Spinal cord (tissue), 10 donors: Measurements from ENCODE around the gene SHC4. TPM values are rescaled to one million over a fixed set of nuclear protein-coding genes. Genes with fewer than 3 reads are reported as not detected.
"Not testable (repeated sequence)": the region's sequence is repeated elsewhere in the genome, so short reads cannot be mapped to it uniquely, and the experiment has no call there.

ENCODE experiments used
- DNase-seq, 6 donors: peaks; one replicate each; pipeline versions ENCODE4 v3.0.0 to v3.0.0-alpha.2; 2013 to 2015; ENCODE audit warnings: low spot score in 6 of 6, low read depth in 4 of 6
- H3K27ac ChIP-seq: one replicate; pipeline ENCODE4 v1.5.1; 2013; ENCODE audit warnings: low read depth, low read length, control low read depth
- H3K27me3 ChIP-seq: one replicate; pipeline ENCODE4 v1.6.1; 2013; ENCODE audit warnings: low read length; ENCODE audit not compliant: control insufficient read depth, insufficient read depth
- H3K36me3 ChIP-seq: one replicate; pipeline ENCODE4 v1.6.1; 2013; ENCODE audit warnings: low read length; ENCODE audit not compliant: control insufficient read depth, insufficient read depth
- H3K4me1 ChIP-seq: one replicate; pipeline ENCODE4 v1.6.1; 2013; ENCODE audit warnings: low read length; ENCODE audit not compliant: control insufficient read depth, insufficient read depth
- H3K4me3 ChIP-seq: one replicate; pipeline ENCODE4 v1.5.1; 2013; ENCODE audit warnings: low read depth, low read length, control low read depth
- H3K9me3 ChIP-seq: one replicate; pipeline ENCODE4 v1.6.1; 2013; ENCODE audit warnings: low read length; ENCODE audit not compliant: control insufficient read depth, insufficient read depth
- WGBS: methylation state at CpG from one replicate; pipeline ENCODE4 v1.1.5; 2013; ENCODE audit warnings: missing lambda C conversion rate; ENCODE audit not compliant: insufficient coverage; 5-methylcytosine and 5-hydroxymethylcytosine counted together
- polyA plus RNA-seq, 2 donors: library from polyadenylated mRNA; unstranded; fragments of 120-200 nt; gene quantifications; one replicate each; pipeline ENCODE4 v1.2.1, GENCODE V29; 2013; ENCODE audit not compliant: insufficient read length in 2 of 2
- total RNA-seq, 2 donors: library from RNA; depleted of rRNA in 1 of 2; stranded (reverse); fragments of 120-200 nt in 1 of 2; fragments of >200 nt in 1 of 2; gene quantifications; one replicate each; pipeline versions ENCODE4 v1.2.3 to v1.2.4, GENCODE V29; 2013 to 2014
- donor health status: healthy.

Gene SHC4
- total and polyA plus RNA-seq, 4 donors, result 8.8 to 30.8 (median 10.7) TPM

DNA sequence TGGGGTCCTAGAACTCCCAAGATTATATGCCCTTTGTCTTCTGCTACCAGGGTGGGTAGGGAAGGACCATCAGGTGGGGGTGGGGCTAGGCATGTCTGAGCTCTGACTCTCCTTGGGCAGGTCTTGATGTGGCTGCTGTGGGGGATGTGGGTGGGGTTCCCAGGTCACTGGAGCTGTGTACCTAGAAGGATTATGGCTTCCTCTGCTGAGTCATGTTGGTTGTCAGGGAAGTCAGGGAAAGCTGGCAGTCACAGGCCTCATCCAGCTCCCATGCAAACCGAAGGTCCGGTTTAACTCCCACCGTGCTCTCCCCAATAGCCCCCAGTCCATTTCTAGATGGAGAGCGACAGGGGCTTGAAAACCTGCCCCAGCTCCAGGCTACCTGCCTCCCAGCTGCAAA lies 50.6 kb downstream of the SHC4 start:
- no peak overlapping the region for H3K4me3 ChIP-seq
- WGBS, result 97% methylated on average over 4 of the region's 4 CpGs
- no peaks in the 10 kb centered on the region for H3K36me3 ChIP-seq
- no peak overlapping the region for H3K27ac ChIP-seq
- H3K4me1 ChIP-seq, result no peaks in the 10 kb centered on the region
- H3K27me3 ChIP-seq, result no peaks in the 10 kb centered on the region
- H3K9me3 ChIP-seq, result no peaks in the 10 kb centered on the region
- DNase-seq, result no peak

DNA sequence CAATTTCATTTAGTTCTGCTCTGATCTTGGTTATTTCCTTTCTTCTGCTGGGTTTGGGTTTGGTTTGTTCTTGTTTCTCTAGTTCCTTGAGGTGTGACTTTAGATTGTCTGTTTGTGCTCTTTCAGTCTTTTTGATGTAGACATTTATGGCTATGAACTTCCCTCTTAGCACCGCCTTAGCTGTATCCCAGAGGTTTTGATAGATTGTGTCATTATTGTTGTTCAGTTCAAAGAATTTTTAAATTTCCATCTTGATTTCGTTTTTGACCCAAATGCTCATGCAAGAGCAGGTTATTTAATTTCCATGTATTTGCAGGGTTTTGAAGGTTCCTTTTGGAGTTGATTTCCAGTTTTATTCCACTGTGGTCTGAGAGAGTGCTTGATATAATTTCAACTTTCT lies 53.2 kb downstream of the SHC4 start:
- no CpG with 5 or more reads among the region's 2 CpGs for WGBS
- H3K4me1 ChIP-seq, H3K27me3 ChIP-seq, H3K4me3 ChIP-seq, H3K27ac ChIP-seq, DNase-seq, H3K36me3 ChIP-seq, H3K9me3 ChIP-seq: not testable (repeated sequence)

- H3K27me3 ChIP-seq, H3K4me1 ChIP-seq, H3K4me3 ChIP-seq, H3K36me3 ChIP-seq, DNase-seq, H3K9me3 ChIP-seq, H3K27ac ChIP-seq: not testable (repeated sequence)
- no CpG with 5 or more reads among the region's 2 CpGs for whole genome bisulfite sequencing
These were observed 54.4 kb downstream of the SHC4 start for GRCh38 chr15:48909313-48909712.

- H3K4me3 ChIP-seq, result no peak overlapping the region
- H3K4me1 ChIP-seq, result no peaks in the 10 kb centered on the region
- H3K36me3 ChIP-seq, result no peaks in the 10 kb centered on the region
- no peak for DNase-seq
- no CpG with 5 or more reads among the region's 1 CpG for WGBS
- no peak overlapping the region for H3K27ac ChIP-seq
- no peaks in the 10 kb centered on the region for H3K9me3 ChIP-seq
- no peaks in the 10 kb centered on the region for H3K27me3 ChIP-seq
These were observed 57.9 kb downstream of the SHC4 start for GRCh38 chr15:48905847-48906246.

GRCh38 chr15:48905216-48905615 lies 58.5 kb downstream of the SHC4 start:
- no peak overlapping the region for H3K4me3 ChIP-seq
- H3K9me3 ChIP-seq, result no peaks in the 10 kb centered on the region
- no peak for DNase-seq
- no peaks in the 10 kb centered on the region for H3K27me3 ChIP-seq
- H3K36me3 ChIP-seq, result no peaks in the 10 kb centered on the region
- H3K27ac ChIP-seq, result no peak overlapping the region
- no peaks in the 10 kb centered on the region for H3K4me1 ChIP-seq

DNA sequence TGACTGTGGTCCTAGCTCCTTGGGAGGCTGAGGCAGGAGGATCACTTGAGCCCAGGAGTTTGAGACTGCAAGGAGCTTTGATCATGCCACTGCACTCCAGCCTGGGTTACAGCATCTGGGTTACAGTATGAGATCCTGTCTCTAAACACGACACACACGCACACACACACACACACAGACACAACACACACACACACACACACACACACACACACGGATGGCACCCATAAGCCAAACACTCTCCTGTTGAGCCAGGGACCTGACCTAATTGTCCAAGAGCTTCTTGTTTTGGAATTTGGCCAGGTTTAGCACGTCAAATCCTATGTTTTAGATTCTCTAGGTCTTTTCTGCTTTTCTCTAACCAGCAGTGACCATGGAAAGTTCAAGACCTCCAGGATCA lies 59.0 kb downstream of the SHC4 start:
- no peaks in the 10 kb centered on the region for H3K4me1 ChIP-seq
- no peaks in the 10 kb centered on the region for H3K27me3 ChIP-seq
- no peak overlapping the region for H3K27ac ChIP-seq
- no peak for DNase-seq
- H3K4me3 ChIP-seq, result no peak overlapping the region
- no peaks in the 10 kb centered on the region for H3K36me3 ChIP-seq
- 87% methylated on average over 4 of the region's 4 CpGs for WGBS
- no peaks in the 10 kb centered on the region for H3K9me3 ChIP-seq

DNA sequence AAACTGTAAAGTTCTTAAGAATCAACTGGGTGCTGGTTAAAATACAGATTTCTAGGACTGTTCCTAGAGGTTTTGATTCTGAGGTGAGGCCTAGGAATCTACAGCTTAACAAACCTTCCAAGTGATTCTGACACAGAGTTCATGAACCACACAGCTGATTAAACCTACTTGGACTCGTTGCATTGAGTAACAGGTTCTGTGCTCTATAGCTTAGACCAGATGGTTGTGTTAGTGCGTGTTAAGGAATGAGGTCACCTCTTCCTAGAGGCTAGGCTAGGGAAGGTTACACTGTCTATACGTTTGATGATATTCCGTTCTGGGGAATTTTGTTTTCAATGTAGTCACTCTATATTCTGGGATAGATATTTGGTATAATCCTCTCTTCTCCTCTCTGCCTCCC lies 63.9 kb downstream of the SHC4 start:
- no CpG with 5 or more reads among the region's 4 CpGs for WGBS
- H3K36me3 ChIP-seq, result no peaks in the 10 kb centered on the region
- H3K27ac ChIP-seq, result peak overlapping the region; percentile 7
- H3K4me1 ChIP-seq, result peaks cover 6% of the 10 kb centered on the region
- no peaks in the 10 kb centered on the region for H3K9me3 ChIP-seq
- no peak overlapping the region for H3K4me3 ChIP-seq
- H3K27me3 ChIP-seq, result no peaks in the 10 kb centered on the region
- no peak for DNase-seq

GRCh38 chr15:48898446-48898845 lies 65.3 kb downstream of the SHC4 start:
- Histone ChIP-seq H3K9me3 (no peaks in the 10 kb centered on the region), H3K4me1 (peaks cover 6% of the 10 kb centered on the region), H3K4me3 (peak overlapping the region; percentile 44), H3K27me3 (no peaks in the 10 kb centered on the region), H3K36me3 (no peaks in the 10 kb centered on the region), H3K27ac (peak overlapping the region; percentile 98)
- WGBS, result 0% methylated on average over 1 of the region's 2 CpGs
- no peak for DNase-seq

DNA sequence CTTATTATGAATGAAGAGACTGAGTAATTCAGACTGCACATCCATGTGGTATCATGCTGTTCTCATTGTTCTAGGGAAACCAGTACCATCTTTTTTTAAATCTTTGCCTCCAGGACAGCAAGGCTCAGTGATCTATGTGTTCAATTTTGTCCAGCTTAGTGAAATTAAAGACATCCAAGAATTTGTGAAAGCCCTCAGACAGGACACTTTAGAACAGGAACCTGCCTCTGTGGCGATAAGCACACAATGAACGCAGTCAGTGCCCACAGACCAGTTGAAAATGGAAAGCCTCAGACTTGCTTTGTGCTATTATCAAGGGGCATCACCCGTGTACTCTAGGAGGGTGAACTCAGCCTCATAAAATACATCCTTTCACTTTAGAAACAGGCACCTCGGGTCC lies 65.7 kb downstream of the SHC4 start:
- 35% methylated on average over 4 of the region's 4 CpGs for WGBS
- Histone ChIP-seq H3K9me3 (no peaks in the 10 kb centered on the region), H3K4me1 (peaks cover 6% of the 10 kb centered on the region), H3K4me3 (peak overlapping the region; percentile 44), H3K36me3 (no peaks in the 10 kb centered on the region), H3K27ac (peak overlapping the region; percentile 98), H3K27me3 (no peaks in the 10 kb centered on the region)
- DNase-seq, result peak in 3 of 6 donors; percentile 15 to 31 (median 23)

DNA sequence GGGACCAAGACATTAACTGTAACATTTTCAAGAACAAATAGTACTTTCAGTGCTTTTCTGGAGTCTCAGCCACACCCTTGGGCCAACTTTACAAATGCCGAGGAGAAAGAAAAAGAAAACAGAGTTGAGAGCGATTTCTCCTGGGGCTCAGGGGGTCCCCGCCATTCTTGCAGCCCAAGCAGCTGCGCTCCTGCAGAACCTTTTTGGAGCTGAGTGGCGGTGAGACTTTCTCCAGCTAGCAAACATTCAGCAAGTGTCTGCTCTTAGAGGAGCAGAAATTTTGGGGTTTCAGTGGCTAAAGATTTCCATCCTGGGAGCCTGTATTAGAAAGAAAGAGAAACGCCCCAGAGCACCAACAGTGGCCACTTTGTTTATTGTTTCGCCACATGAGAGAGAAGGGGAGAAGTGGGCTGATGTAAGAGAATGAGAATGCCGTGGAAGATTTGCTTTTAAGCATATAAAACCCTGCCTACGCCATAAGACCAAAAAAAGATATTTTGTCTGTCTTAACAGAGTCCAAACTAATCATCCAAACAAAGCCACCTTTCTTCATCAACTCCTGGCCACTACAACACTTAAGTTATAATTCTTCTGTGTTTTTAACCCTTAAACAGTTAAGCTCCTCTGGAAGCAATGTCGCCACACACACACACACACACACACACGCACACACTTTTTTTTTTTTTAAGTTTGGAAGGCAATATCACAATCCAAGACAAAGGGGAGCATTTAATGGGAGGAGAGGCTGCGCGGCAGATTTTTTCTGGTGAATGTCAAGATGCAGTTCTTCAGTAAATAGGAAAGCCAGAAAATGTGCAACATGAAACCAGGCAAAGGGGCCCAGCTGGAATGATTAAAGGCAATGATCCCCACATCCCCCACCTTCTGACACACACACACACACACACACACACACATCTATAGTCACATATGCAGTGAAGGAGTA lies 66.6 kb downstream of the SHC4 start:
- no peaks in the 10 kb centered on the region for H3K9me3 ChIP-seq
- 38% methylated on average over 7 of the region's 13 CpGs for WGBS
- peak overlapping the region; percentile 44 for H3K4me3 ChIP-seq
- H3K27ac ChIP-seq, result peak overlapping the region; percentile 98
- H3K4me1 ChIP-seq, result peaks cover 6% of the 10 kb centered on the region
- H3K36me3 ChIP-seq, result no peaks in the 10 kb centered on the region
- H3K27me3 ChIP-seq, result no peaks in the 10 kb centered on the region
- DNase-seq, result peak in 5 of 6 donors; percentile 32 to 74 (median 44)
